ENCODE results near the gene ILKAP.

The ILKAP gene

DNA sequence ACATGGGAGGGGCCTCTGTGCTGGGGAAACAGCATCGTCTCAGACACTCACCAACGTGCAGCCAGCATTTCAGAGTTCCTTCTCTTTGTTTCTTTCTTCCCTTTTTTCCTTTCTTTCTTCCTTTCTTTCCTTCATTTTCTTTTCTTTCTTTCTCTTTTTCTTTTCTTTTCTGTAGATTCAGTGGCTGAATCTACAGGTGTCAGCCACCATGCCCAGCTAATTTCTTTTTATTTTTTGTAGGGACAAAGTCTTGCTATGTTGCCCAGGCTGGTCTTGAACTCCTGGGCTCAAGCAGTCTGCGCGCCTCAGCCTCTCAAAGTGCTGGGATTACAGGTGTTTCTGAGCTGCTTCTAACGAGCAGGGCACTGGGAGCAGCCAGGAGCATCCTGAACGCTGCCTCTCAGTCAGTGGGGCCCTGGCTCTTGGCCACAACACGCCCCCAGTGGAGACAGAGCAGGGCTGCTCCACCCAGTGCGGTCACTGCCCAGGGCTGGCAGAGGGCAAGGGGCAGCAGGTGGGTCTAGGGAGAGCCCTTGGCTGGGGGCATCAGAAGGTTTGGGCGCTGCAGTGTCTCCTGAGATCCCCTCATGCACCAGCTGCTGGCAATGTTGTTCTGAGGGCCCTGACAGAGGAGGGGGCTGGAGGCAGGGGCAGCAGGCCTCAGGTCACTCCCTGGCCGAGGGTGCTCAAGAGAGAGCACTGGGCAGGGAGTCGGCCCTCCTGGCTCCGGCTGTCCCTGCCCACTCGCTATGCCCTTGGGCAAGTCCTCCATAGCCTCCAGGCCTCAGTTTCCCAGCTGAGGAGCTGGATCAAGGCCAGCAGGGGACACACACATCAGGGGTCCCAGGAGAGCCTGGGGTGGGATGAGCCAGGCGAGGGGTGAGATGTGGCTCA lies 69.7 kb downstream of the ILKAP start:
- no peak for DNase-seq

DNA sequence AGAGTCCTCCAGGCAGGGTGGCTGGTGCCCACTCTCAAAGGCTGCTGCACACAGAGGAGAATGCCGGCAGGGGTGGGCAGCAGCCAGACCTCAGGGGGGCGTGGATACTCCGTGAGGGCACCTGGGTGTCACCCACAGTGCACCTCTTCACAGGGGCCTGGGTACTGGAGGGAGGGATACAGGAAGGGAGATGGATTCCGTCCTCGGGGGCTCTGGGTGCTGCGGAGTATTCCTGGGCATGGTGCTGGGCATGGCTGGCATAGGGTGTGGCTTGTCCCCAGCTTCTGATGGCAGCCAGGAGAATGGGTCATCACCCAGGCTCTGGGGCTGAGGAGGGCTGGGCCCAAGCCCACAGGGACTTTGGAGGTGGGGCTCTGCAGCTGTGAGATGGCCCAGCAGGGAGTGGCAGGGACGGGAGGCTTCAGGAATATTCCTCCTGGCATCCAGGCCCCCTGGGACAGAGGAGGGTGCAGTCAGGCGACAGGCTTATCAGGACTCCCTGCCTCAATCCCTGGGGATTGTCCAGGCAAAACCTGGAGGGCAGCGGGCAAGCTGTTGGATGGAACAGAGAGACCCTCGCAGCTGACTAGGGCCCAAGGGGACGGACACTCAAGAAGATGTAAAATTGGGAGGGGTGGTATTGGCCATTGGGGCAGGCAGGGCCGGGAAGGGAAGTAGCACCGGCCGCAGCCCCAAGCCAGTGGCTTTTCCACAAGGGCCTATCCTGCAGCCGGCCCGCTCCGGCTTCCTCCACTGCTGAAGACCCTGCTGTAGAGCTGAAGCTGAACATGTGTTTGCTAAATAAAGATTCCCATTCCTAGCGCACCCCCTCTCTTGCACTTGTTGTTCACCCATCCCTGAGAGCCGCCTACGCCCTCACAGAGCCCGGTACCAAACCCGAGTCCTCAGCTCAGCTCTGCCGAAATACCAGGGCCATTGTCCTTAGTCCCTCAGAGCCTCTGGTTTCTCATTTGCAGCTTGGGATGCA lies 70.7 kb downstream of the ILKAP start:
- no peak for DNase-seq

DNA sequence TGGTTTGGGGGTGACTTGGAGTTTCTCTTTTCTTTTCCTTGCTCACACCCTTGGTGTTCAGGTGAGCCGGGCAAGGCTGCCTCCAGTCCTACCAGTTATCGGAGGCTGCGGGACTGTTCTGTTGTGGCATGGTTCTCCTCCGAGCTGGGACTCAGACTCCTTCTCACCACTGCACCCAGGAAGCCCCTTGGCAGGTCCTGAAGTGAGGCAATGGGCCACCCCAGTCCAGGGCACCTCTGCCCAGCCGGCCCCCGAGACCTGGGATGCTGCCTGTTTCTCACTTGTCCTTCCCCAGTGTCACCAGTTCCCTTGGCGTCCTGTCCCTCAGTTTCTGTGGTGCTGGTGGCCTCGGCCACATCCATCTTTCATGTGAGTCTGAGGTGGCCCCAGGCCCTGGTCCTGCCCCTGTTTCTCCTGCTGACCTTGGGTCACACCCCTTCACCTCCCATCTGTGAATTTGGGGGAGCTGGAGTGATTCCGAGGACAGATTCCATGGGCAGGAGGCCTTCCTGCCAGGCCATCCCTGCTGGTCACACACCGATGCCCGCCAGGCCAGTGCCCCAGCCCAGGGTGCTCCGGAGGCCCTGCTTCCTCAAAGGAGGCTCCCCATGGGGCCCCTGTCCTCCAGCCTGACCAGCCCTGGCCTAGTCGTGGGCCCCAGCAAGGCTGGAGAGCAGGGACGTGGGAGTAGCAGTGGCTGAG lies 71.6 kb downstream of the ILKAP start:
- no peak for DNase-seq

DNA sequence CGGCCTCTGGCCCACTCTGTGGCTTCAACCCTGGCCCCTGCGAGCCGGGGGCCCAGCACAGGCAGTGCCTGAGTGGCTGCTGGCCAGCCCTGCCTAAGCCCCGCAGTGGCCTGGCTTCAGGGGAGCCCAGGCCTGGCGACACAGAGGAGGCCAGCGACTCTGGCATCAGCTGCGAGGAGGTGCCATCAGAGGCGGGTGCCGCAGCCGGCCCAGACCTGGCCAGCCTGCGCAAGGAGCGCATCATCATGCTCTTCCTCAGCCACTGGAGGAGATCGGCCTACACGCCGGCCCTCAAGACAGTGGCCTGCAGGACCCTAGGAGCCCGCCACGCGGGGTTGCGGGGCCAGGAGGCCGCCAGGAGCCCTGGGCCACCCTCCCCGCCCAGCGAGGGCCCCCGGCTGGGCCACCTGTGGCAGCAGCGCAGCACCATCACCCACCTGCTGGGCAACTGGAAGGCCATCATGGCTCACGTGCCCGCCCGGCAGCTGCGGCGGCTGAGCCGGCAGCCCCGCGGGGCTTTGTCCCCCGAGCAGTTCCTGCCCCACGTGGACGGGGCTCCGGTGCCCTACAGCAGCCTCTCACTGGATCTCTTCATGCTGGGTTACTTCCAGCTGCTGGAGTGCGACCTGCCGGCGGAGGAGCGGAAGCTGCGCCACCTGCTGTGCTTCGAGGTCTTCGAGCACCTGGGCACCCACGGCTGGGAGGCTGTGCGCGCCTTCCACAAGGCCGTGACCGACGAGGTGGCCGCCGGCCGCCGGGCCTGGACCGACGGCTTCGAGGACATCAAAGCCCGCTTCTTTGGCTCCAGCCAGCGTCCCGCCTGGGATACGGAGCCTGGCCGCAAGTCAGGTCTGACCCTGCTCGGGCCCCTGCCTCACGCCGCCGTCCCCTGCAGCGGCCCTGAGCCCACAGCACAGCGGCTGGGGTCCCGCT lies 72.5 kb downstream of the ILKAP start:
- DNase-seq, result no peak

DNA sequence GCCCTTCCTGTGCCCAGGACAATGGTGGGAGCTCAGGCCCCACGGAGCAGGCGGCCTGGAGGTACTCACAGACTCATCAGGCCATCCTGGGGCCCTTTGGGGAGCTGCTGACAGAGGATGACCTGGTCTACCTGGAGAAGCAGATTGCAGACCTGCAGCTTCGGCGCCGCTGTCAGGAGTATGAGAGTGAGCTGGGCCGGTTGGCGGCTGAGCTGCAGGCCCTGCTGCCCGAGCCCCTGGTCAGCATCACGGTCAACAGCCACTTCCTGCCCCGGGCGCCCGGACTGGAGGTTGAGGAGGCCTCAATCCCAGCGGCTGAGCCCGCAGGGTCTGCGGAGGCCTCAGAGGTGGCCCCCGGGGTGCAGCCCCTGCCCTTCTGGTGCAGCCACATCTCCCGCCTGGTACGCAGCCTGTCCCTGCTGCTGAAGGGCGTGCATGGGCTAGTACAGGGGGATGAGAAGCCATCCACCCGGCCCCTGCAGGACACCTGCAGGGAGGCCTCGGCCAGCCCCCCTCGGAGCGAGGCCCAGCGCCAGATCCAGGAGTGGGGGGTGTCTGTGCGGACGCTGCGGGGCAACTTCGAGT lies 73.3 kb downstream of the ILKAP start:
- no peak for DNase-seq

DNA sequence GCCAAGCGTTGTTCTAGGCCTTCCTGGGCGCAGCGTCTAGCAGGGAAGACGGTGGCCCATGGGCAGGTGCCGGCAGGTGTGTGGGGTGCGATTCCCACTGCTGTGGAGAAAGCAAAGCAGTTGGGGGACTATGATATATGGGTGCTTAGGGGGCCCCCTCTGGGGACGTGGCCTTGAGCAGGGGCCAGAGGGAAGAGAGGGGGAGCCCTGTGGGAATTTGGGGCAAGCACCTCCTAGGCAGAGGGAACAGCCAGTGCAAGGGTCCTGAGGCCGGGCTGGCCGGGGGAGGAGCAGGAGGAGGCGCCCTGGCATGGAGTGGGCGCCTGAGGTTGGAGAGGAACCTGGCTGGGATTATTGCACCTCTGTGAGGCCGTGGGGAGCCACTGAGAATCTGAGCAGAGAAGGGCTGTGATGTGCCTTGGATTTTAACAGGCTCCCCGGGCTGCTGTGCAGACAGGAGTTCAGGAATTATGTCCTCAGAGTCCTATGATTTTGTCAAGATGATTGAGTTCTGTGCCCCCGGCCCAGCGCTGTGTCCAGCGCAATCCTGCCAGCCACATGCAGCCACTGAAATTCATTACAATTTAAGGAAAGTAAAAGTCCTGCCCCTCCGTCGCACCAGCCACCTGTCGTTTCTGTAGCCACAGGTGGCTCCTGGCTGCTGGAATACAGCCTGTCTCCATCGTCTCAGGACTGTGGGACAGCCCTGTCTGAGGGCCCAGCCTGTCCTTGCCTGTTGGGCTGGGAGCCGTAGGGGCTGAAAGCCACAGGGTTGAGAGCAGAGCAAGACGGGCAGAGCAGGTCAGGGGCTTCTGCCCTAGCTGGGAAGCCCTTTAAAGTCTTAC lies 74.1 kb downstream of the ILKAP start:
- no peak for DNase-seq

DNA sequence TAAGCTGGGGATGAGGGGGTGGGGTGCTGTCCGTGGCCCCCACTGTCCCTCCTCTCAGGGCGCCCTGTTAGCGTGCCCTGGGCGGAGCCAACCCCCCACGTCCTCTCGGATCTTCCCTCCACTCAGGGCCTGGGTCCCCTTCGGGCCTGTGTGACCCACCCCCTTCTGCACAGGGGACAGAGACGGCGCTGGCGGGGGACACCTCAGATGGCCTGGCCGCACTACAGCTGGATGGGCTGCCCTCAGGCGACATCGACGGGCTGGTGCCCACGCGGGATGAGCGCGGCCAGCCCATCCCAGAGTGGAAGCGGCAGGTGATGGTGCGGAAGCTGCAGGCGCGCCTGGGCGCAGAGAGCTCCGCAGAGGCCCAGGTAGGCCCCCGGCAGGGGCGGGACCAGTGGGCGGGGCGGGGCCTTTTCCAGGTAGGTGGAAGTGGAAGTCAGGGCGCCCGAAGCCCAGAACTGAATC lies 74.9 kb downstream of the ILKAP start:
- DNase-seq, result no peak

DNA sequence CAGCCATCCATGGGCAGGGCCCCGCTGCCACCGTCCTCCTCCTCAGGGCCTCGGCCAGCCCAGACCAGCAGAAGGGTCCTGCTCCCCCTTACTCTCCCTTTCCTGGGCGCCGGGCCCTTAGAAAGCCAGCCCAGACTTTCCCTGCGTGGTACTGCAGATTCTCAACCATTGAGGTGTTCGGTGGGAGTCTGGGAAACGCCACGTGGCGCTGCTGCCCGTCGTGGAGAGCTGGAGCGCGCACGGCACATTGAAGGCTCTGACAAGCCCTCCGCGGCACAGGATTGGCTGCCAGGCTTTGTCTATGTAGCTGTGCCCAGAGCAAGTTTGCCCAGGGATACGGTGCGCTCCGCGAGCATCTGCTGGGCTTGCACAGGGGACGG lies 75.4 kb downstream of the ILKAP start:
- DNase-seq, result no peak

DNA sequence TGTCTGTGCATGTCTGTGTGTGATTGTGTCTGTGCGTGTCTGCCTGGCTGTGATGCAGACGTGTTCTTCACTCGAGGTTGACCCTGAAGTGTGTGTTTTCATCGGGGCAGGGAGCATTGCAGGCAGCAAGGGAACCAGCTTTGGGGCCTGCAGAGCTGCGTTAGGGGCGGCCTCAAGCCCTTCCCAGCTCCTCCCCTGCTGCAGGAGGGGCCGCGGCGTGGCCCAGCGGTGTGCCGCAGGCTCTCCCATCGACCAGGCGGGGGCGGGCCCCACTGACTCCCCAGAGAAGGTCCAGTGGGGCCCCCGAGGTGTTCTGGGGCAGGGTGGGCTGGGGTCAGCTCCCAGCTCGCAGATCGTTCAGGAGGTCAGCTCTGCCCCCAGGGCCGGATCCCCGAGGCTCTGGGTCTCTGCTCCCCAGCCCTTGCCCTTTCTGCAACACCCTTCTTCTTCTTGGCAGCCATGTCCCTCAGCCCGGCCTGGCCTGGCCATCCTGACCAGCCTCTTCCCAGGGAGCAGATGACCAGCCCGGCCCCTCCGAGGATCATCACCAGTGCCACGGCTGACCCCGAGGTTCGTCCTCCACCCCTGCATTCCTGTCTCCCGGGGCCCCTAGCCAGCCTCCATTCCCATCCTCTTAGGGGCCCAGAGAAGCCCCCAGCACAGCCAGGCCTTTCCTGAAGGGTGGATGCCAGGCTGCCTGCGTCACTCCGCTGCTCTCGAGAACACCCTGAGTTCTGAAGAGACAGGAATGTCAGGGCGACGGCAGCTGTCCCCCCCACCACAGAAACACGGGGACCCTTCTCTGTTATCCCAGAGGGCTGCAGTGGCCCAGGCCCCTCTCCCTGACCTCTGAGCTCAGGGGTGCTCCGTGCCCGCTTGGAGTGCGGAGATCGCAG lies 76.1 kb downstream of the ILKAP start:
- DNase-seq, result no peak

DNA sequence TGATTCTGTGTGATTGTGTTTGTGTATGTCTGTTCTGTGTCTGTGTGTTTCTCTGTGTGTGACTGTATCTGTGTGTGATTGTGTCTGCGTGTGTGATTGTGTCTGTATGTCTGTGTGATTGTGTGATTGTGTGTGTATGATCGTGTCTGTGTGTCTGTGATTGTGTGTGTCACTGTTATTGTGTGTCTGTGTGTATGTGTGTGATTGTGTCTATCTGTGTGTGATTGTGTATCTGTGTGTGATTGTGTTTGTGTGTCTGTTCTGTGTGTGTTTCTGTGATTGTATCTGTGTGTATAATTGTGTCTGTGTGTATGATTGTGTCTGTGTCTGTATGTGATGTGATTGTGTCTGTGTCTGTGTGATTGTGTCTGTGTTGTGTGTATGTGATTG lies 76.7 kb downstream of the ILKAP start:
- DNase-seq, result no peak

DNA sequence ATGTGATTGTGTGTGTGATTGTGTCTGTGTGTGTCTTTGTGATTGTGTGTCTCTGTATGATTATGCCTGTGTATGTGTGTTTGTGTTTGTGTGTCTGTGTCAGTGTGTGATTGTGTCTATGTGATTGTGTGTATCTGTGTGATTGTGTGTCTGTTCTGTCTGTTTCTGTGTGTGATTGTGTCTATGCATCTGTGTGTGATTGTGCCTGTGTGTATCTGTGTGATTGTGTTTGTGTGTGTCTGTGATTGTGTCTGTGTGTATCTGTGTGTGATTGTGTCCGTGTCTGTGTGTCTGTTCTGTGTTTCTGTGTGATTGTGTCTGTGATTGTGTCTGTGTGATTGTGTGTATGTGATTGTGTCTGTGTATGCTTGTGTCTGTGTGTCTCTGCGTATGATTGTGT lies 77.2 kb downstream of the ILKAP start:
- DNase-seq, result no peak

DNA sequence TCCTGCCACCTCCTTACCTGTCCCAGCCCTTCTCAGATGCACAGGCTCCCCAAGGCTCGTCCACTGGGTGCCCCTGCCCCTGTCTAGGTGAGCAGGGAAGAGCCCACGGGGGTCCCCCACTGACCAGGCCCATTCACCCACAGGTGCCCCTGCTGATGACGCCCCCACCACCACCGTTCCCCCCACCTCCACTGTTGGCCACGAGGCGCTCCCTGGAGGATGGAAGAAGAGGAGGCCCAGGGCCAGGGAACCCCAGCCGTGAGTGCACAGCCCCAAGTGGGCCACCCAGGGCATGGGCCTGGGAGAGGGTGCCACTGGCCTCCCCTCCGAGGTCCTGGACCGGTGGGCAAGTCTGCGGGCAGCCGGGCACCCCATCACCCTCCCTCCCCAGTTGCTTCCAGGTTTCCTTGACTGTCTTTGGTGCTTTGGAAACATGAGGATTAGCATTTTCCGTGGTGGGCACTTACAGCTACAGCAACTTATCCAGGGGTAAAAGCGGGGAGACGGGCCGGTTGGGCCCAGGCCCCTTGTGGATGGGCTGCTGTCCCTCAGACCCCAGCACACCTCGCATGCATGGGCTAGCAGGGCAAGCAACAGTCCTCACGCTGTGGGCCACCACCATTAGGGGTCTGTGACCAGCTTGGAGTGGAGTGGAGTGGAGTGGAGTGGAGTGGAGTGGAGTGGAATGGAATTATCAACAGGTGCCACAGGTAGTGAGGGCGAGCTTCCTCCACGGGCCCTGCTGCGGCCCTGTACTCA lies 78.2 kb downstream of the ILKAP start:
- no peak for DNase-seq

DNA sequence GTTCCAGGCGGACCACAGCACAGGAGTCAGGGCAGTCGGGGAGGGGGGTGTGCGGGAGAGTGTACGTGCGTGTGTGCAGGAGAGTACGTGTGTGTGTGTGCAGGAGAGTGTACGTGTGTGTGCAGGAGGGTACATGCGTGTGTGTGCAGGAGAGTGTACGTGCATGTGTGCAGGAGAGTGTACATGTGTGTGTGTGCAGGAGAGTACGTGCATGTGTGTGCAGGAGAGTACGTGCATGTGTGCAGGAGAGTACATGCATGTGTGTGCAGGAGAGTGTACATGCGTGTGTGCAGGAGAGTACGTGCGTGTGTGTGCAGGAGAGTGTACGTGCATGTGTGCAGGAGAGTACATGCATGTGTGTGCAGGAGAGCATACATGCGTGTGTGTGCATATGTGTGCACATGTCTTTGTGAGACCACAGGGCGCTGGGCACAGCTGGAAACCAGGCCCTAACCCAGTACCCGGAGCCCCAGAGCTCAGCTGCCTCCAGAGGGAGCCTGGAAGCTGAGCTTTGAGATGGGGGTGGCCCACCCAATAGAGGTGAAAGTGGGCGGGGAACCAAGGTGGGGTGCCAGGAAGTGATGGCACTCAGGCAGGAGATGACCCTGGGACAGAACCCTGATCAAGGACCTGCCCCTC lies 78.9 kb downstream of the ILKAP start:
- no peak for DNase-seq

DNA sequence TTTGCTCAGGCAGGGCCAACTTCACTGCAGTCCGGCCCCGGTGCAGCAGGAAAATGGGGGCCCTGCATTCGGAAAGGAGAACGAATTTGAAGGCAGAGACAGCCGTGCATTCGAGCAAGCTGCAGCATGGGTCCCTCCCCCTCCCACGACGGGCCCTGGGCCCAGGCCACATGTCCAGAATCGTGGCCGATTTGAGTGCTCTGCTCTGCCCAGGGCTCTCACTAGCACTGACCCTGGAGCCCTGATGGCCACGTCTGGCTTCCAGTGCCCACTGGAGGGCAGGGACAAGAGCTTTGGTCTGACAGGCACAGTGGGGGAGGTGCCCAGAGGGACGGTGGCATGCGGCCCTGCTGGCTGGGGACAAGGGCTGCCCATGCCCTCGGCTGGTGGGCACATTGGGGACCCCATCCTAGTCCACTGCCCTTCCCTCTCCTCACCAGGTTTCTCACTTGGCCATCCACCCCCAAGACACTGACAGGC lies 79.5 kb downstream of the ILKAP start:
- no peak for DNase-seq

DNA sequence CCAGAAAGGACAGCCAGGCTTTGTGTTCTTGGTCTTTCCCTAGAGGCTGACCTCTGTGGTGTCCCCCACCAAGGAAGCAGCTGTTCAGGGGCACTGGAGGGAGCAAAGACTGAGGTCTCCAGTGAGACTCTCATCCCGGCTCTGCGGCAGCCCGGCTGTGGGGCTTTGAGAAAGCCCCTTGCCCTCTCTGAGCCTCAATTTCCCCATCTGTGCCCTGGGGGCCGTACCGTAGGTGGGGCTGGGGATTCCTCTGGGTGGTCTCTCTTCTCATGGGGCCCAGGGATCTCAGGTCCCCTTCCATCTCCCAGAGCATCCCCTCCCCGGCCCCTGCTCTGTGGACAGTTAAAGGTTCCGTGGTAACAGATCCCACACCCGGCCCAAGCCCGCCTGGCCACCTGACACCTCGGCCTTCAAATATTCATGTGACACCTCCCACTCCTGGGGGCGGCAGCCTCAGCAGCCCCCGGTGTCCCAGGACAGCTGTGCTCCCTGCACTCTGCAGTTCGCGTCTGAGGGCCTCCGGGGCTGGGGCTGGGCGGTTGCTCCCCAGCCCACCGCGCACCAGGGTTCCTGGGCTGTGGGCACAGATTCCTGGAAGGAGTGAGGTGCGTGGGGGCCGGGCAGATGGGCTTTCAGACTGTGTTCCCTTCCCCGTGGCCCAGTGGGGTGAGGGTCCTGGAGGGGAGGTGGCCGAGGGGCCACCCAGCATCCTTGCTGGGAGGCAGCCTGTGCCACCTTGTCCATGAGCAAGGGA lies 80.1 kb downstream of the ILKAP start:
- DNase-seq, result no peak

DNA sequence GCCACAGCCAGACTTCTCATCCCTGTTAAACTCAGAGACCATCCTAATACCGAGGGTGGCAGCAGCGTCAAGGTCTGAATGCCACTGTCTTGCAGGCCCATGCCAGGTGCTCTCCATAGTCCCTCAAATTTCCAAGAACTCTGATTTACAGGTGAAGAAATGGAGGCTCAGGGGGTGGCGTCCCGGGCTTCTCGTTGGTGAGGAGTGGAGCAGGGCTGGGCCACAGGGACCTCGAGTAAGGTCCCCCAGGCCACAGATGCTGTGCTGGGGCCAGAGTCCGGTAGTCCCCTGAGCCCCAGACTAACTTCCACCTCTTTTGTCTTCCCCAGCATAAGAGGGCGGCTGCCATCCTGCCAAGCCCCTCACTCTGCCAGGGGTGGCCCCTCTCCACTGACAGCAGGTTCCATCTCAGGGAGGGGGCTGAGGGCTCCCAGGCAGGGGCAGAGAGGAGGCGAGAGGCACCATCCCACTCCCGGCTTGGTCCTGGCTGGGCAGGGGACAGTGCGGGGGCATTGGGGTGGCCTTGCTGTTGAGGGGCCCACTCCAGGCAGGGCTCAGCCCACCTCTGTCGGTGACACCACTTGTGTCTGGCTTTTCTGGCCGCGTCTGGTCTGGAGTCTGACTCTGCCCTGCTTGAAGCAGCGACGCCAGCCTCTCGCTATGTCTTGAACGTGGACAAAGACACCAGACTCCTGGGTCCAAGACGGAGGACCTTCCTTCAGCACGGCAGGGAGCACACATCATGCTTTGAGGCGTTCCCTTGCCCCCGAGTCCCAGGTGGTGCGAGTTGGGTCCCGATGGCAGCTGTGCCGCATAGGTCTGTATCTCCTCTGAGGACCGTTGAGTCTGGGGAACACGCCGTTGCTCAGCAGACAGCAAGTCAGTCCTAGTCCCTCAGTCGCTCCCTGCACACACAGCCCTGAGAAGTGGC lies 80.9 kb downstream of the ILKAP start:
- DNase-seq, result no peak

Data from NCI-H748 treated with DMSO at 0.1 percent for 48 hours (cell line).